Panc1 (cell line): ENCODE data around the gene PARM1. TPM values are rescaled to one million over a fixed set of nuclear protein-coding genes. Genes with fewer than 3 reads are reported as not detected.

Source experiments
- ATAC-seq: fragments of 200-7000 bp; cut with Tn5 transposase; 2 replicates; pipeline ENCODE4 v1.9.1; 2020; ENCODE audit warnings: mild to moderate bottlenecking, moderate library complexity
- BruUV-seq: library from RNA; stranded (reverse); fragments of 400-500 nt; replicated peaks from 2 replicates; lab custom pipeline; 2021; lab: Mats Ljungman, UMichigan
- CTCF ChIA-PET: fragments of 300-600 bp; sonication (Branson Sonifier 250); formaldehyde crosslinking; loops from one replicate; lab custom pipeline; 2022; ENCODE audit warnings: antibody characterized with exemption; lab: Charles Lee
- POLR2A ChIA-PET: fragments of 300-600 bp; sonication (Branson Sonifier 250); formaldehyde crosslinking; loops from one replicate; lab custom pipeline; 2022; ENCODE audit warnings: antibody characterized with exemption; lab: Charles Lee
- DNase-seq: peaks from one replicate; pipeline ENCODE4 v3.0.0-alpha.2; 2010; ENCODE audit warnings: low read depth, low spot score
- H3K27ac ChIP-seq: 2 replicates; pipeline ENCODE4 v1.5.1; 2011; ENCODE audit warnings: mild to moderate bottlenecking, low read length, inconsistent platforms
- H3K27me3 ChIP-seq: fragments of 200-500 bp; sonication (Bioruptor generic); 2 replicates; pipeline ENCODE4 v1.6.0; 2014; ENCODE audit warnings: low read length, inconsistent platforms; ENCODE audit not compliant: control insufficient read depth, insufficient read depth
- H3K36me3 ChIP-seq: fragments of 200-500 bp; sonication (Bioruptor generic); 2 replicates; pipeline ENCODE4 v1.5.1; 2014; ENCODE audit warnings: inconsistent platforms, mild to moderate bottlenecking, low read length, moderate library complexity; ENCODE audit not compliant: control insufficient read depth, insufficient read depth
- H3K4me1 ChIP-seq: 2 replicates; pipeline ENCODE4 v1.5.1; 2011; ENCODE audit warnings: inconsistent platforms, mild to moderate bottlenecking, low read length, moderate library complexity; ENCODE audit not compliant: control insufficient read depth, insufficient read depth
- H3K4me3 ChIP-seq, 2 experiments: 2 replicates each; pipeline ENCODE4 v1.5.1; 2011 to 2012; ENCODE audit warnings: low read depth in 2 of 2, low read length in 2 of 2, mild to moderate bottlenecking in 2 of 2, inconsistent platforms in 1 of 2, moderate library complexity in 1 of 2
- H3K9me3 ChIP-seq: fragments of 200-500 bp; sonication (Bioruptor generic); 2 replicates; pipeline ENCODE4 v1.5.1; 2014; ENCODE audit warnings: low read depth, mild to moderate bottlenecking, inconsistent platforms, low read length, moderate library complexity; ENCODE audit not compliant: control insufficient read depth, insufficient read depth
- CTCF ChIP-seq: fragments of 450-650 bp; IDR thresholded peaks from 2 replicates; pipeline ENCODE4 v1.5.1; 2017; ENCODE audit warnings: mild to moderate bottlenecking
- POLR2AphosphoS5 ChIP-seq: IDR thresholded peaks from 2 replicates; pipeline ENCODE4 v1.6.1; 2012; ENCODE audit warnings: mild to moderate bottlenecking, low read depth, low read length, moderate library complexity
- REST ChIP-seq, 2 experiments: IDR thresholded peaks; 2 replicates each; pipeline ENCODE4 v1.6.1; 2011 to 2012; ENCODE audit warnings: low read depth in 2 of 2, control low read depth in 1 of 2, low read length in 1 of 2, mild to moderate bottlenecking in 1 of 2, moderate library complexity in 1 of 2; ENCODE audit not compliant: insufficient read depth in 1 of 2
- SIN3A ChIP-seq: IDR thresholded peaks from 2 replicates; pipeline ENCODE4 v1.6.1; 2012; ENCODE audit warnings: low read depth, mild to moderate bottlenecking, low read length, moderate library complexity, borderline replicate concordance; ENCODE audit not compliant: insufficient read depth
- TCF7L2 ChIP-seq: IDR thresholded peaks from 2 replicates; pipeline ENCODE4 v1.6.1; 2011; ENCODE audit warnings: mild to moderate bottlenecking, low read depth, low read length, inconsistent platforms
- in situ Hi-C: cut with HindIII; loops from 2 replicates; pipeline ENCODE4 v1.10.0; 2016; ENCODE audit warnings: low sequenced_read_pairs, low pct_unique_long_range_greater_than_20kb
- intact Hi-C: fragments of 100-400 bp; cut with micrococcal nuclease; formaldehyde crosslinking; loops from one replicate; pipeline ENCODE4 v1.10.0; 2022; ENCODE audit not compliant: unreplicated experiment
- total RNA-seq: library from RNA; stranded (reverse); gene quantifications from one replicate; pipeline ENCODE4 v1.2.1, GENCODE V29; 2021; ENCODE audit not compliant: unreplicated experiment

Gene PARM1
- total RNA-seq, 1 experiment from 2014 or later, result 0.21 TPM

GRCh38 chr4:75038376-75038775 is 105.5 kb downstream of the PARM1 start:
- ChIA-PET POLR2A (no interaction called here), CTCF (no interaction called here)
- no peak for DNase-seq
- TF ChIP-seq SIN3A, result no peak
- TF ChIP-seq REST (IDR thresholded peaks at IDR 0.05; ENCODE audit: insufficient read depth in 1 of 2, low read depth in 2 of 2, low read length in 1 of 2), result no peak
- no peak for TF ChIP-seq TCF7L2
- no peak for TF ChIP-seq CTCF
- no peak for TF ChIP-seq POLR2AphosphoS5
- Histone ChIP-seq H3K4me3 (no peak overlapping the region), H3K9me3 (no peaks in the 10 kb centered on the region), H3K36me3 (no peaks in the 10 kb centered on the region), H3K4me1 (no peaks in the 10 kb centered on the region), H3K27ac (no peak overlapping the region), H3K27me3 (no peaks in the 10 kb centered on the region)
- intact Hi-C loops, result no loop called here
- BruUV-seq, result no TSS peak
- no peak for ATAC-seq
- in situ Hi-C loops, result no loop called here

GRCh38 chr4:75040703-75041102 is 107.8 kb downstream of the PARM1 start:
- no TSS peak for BruUV-seq
- POLR2A ChIA-PET, result no interaction called here
- no peak for DNase-seq

More at GRCh38 chr4:75040703-75041102, 107.8 kb downstream of the PARM1 start:
- CTCF ChIA-PET, result no interaction called here
- intact Hi-C loops (no loop called here), in situ Hi-C loops (no loop called here)
- H3K36me3 ChIP-seq, result no peaks in the 10 kb centered on the region
- no peaks in the 10 kb centered on the region for H3K4me1 ChIP-seq
- H3K27me3 ChIP-seq, result no peaks in the 10 kb centered on the region
- no peak overlapping the region for H3K27ac ChIP-seq
- no peak for ATAC-seq
- no peak overlapping the region for H3K4me3 ChIP-seq
- TF ChIP-seq REST (IDR thresholded peaks at IDR 0.05; ENCODE audit: insufficient read depth in 1 of 2, low read depth in 2 of 2, low read length in 1 of 2), result no peak
- no peak for TF ChIP-seq SIN3A
- TF ChIP-seq TCF7L2, result no peak
- TF ChIP-seq CTCF, result no peak
- no peak for TF ChIP-seq POLR2AphosphoS5
- no peaks in the 10 kb centered on the region for H3K9me3 ChIP-seq
